MM.1S (cell line): ENCODE data around the gene RASAL2.

Experiments used
- EZH2phosphoT487 ChIP-seq: fragments of 300-600 bp; sonication (generic); IDR thresholded peaks from 2 replicates; pipeline ENCODE4 v1.6.1; 2018; ENCODE audit warnings: antibody characterized with exemption, low read length
- TF ChIP-seq, protein P1 (sequence below): fragments of 300-600 bp; sonication (generic); IDR thresholded peaks from 2 replicates; pipeline ENCODE4 v1.5.1; 2016; ENCODE audit warnings: antibody characterized with exemption, low read length, mixed read lengths

DNA sequence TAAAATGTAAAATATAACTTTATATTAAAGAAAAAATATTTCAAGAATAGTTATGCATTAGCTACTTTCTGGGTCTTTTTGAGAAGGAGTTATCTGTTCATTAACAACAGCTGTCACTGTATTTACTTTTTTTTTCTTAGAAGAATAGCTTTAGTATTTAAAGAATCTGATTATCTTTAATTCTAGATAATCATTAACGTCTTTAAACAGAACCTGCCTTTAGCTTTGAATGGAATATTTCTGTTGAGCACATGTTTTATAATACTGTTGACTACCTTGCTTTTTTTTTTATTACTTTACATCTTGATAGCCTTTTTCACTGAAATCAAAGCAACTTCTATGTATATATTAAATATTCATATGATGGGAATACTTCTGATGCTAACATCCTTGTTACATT lies 270.9 kb downstream of the RASAL2 start:
- TF ChIP-seq, protein P1, sequence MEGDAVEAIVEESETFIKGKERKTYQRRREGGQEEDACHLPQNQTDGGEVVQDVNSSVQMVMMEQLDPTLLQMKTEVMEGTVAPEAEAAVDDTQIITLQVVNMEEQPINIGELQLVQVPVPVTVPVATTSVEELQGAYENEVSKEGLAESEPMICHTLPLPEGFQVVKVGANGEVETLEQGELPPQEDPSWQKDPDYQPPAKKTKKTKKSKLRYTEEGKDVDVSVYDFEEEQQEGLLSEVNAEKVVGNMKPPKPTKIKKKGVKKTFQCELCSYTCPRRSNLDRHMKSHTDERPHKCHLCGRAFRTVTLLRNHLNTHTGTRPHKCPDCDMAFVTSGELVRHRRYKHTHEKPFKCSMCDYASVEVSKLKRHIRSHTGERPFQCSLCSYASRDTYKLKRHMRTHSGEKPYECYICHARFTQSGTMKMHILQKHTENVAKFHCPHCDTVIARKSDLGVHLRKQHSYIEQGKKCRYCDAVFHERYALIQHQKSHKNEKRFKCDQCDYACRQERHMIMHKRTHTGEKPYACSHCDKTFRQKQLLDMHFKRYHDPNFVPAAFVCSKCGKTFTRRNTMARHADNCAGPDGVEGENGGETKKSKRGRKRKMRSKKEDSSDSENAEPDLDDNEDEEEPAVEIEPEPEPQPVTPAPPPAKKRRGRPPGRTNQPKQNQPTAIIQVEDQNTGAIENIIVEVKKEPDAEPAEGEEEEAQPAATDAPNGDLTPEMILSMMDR: no peak
- TF ChIP-seq EZH2phosphoT487: no peak
